Right lobe of liver (tissue), 4 donors: ENCODE data around the gene ADARB2.

Source experiments
- POLR2A ChIP-seq: fragments of 450-650 bp; IDR thresholded peaks from one replicate; pipeline ENCODE4 v1.6.1; 2017; ENCODE audit warnings: antibody characterized with exemption, mild to moderate bottlenecking
- TF ChIP-seq, protein P1 (sequence below), 4 donors: fragments of 200-600 bp in 3 of 4; fragments of 450-650 bp in 1 of 4; IDR thresholded peaks; one replicate each; pipeline versions ENCODE4 v1.5.1 to v1.8.0; 2016 to 2022; ENCODE audit warnings: antibody characterized with exemption in 4 of 4, mild to moderate bottlenecking in 2 of 4
- donor health status: DM: no; HTN: no; CAD: no.
- donor health status: DM: no; HTN: no; CAD: no.
- donor health status: DM: no; HTN: yes; CAD: no.

DNA sequence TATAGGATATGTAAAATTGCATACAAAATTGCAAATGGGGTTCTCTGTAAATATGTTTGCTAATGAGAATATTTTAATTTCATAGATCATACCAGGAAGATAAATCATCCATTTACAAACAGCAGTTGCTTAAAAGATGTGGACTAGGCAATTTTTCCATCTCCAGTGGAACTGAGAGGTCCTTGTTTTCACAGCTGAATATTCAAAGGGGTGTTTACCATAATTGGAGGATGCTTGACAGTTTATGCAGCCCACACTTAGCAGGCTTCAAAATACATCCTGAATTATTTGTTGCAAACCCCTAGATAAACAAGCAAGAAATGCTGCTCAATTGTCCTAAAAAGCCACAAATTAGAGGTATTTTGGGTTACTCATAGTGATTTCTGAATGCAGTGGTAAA lies 69.9 kb downstream of the ADARB2 start:
- TF ChIP-seq, protein P1, sequence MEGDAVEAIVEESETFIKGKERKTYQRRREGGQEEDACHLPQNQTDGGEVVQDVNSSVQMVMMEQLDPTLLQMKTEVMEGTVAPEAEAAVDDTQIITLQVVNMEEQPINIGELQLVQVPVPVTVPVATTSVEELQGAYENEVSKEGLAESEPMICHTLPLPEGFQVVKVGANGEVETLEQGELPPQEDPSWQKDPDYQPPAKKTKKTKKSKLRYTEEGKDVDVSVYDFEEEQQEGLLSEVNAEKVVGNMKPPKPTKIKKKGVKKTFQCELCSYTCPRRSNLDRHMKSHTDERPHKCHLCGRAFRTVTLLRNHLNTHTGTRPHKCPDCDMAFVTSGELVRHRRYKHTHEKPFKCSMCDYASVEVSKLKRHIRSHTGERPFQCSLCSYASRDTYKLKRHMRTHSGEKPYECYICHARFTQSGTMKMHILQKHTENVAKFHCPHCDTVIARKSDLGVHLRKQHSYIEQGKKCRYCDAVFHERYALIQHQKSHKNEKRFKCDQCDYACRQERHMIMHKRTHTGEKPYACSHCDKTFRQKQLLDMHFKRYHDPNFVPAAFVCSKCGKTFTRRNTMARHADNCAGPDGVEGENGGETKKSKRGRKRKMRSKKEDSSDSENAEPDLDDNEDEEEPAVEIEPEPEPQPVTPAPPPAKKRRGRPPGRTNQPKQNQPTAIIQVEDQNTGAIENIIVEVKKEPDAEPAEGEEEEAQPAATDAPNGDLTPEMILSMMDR (IDR thresholded peaks at IDR 0.05), result no peak
- no peak for TF ChIP-seq POLR2A
